GM10266 (cell line): Measurements from ENCODE around the gene C4orf50.
"Not testable (repeated sequence)": the region's sequence is repeated elsewhere in the genome, so short reads cannot be mapped to it uniquely, and the experiment has no call there.

ENCODE experiments used
- DNase-seq: peaks from one replicate; pipeline ENCODE4 v3.0.0; 2012; ENCODE audit errors: extremely low spot score
- TF ChIP-seq, protein P1 (sequence below): IDR thresholded peaks from 2 replicates; pipeline ENCODE4 v1.5.1; 2012; ENCODE audit warnings: mild to moderate bottlenecking, low read depth; ENCODE audit not compliant: control insufficient read depth, insufficient read depth; ENCODE audit errors: missing control alignments

Gene C4orf50

GRCh38 chr4:6009452-6009851 lies 8.8 kb downstream of the C4orf50 start:
- TF ChIP-seq, protein P1, sequence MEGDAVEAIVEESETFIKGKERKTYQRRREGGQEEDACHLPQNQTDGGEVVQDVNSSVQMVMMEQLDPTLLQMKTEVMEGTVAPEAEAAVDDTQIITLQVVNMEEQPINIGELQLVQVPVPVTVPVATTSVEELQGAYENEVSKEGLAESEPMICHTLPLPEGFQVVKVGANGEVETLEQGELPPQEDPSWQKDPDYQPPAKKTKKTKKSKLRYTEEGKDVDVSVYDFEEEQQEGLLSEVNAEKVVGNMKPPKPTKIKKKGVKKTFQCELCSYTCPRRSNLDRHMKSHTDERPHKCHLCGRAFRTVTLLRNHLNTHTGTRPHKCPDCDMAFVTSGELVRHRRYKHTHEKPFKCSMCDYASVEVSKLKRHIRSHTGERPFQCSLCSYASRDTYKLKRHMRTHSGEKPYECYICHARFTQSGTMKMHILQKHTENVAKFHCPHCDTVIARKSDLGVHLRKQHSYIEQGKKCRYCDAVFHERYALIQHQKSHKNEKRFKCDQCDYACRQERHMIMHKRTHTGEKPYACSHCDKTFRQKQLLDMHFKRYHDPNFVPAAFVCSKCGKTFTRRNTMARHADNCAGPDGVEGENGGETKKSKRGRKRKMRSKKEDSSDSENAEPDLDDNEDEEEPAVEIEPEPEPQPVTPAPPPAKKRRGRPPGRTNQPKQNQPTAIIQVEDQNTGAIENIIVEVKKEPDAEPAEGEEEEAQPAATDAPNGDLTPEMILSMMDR = no peak

GRCh38 chr4:6008766-6009385 lies 9.4 kb downstream of the C4orf50 start:
- DNase-seq = no peak
- TF ChIP-seq, protein P1 = no peak

More at GRCh38 chr4:6009452-6009851, 8.8 kb downstream of the C4orf50 start:
- no peak for DNase-seq

GRCh38 chr4:6008092-6008551 lies 10.1 kb downstream of the C4orf50 start:
- TF ChIP-seq, protein P1 = no peak
- no peak for DNase-seq

GRCh38 chr4:6005175-6005574 lies 13.1 kb downstream of the C4orf50 start:
- no peak for DNase-seq
- TF ChIP-seq, protein P1 = no peak

DNA sequence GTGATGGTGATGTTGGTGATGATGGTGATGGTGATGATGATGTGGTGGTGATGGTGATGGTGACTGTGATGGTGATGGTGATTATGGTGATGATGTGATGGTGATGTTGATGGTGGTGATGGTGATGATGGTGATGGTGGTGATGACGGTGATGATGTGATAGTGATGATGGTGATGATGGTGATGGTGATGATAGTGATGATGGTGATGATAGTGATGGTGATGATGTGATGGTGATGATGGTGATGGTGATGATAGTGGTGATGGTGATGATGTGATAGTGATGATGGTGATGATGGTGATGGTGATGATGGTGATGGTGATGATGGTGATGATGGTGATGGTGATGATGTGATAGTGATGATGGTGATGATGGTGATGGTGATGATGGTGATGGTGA lies 14.7 kb downstream of the C4orf50 start:
- not testable (repeated sequence) for DNase-seq

DNA sequence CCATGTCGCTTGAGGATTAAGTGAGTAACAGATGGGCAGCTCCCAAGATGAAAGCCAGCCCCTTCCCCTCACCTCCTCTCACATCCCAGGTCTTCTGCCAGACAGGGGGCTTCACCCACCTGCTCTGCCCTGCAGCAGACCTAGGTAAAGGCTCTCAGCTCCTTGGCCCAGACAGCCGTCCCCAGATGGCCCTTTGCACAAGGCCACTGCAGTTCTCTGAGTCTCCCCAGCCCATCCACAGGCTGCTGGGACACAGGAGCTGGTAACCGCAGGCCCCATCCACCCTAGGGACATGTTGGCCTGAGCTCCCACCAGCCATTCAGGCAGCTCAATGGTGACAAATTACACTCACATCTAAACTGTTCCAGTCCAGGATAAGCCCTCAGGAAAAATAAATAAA lies 15.3 kb downstream of the C4orf50 start:
- TF ChIP-seq, protein P1 = no peak
- no peak for DNase-seq

- no peak for DNase-seq
- TF ChIP-seq, protein P1 = no peak
These were observed 15.8 kb downstream of the C4orf50 start for GRCh38 chr4:6002492-6002833.
